CD4-positive, alpha-beta T cell (primary cell): Measurements from ENCODE around the gene ANKK1. TPM values are rescaled to one million over a fixed set of nuclear protein-coding genes. Genes with fewer than 3 reads are reported as not detected.

ENCODE experiments used
- ATAC-seq: fragments of 200-7000 bp; cut with Tn5 transposase; one replicate; pipeline ENCODE4 v1.10.0; 2022; ENCODE audit warnings: mild to moderate bottlenecking; ENCODE audit not compliant: poor library complexity
- CTCF ChIA-PET: fragments of 350-600 bp; sonication (Branson Sonifier 250); formaldehyde crosslinking; loops from one replicate; lab custom pipeline; 2021; ENCODE audit warnings: antibody characterized with exemption, inconsistent platforms; lab: Charles Lee
- POLR2A ChIA-PET: fragments of 350-600 bp; sonication (Branson Sonifier 250); formaldehyde crosslinking; loops from one replicate; lab custom pipeline; 2021; ENCODE audit warnings: antibody characterized with exemption, inconsistent platforms; lab: Charles Lee
- DNase-seq, 14 experiments: peaks; one replicate each; pipeline ENCODE4 v3.0.0-alpha.2; 2013 to 2020; ENCODE audit warnings: mixed read lengths in 2 of 14
- H3K27ac ChIP-seq, 2 donors: one replicate each; pipeline versions ENCODE4 v1.5.1 to v1.7.0; 2013; ENCODE audit warnings: low read length in 2 of 2, low read depth in 1 of 2, mild to moderate bottlenecking in 1 of 2
- H3K27me3 ChIP-seq, 2 experiments: 1 replicate in 1 of 2; 2 replicates in 1 of 2; pipeline versions ENCODE4 v1.6.1 to v1.7.0; 2013; ENCODE audit warnings: low read length in 2 of 2, control low read depth in 1 of 2, mild to moderate bottlenecking in 1 of 2, moderate library complexity in 1 of 2; ENCODE audit not compliant: insufficient read depth in 2 of 2, control insufficient read depth in 1 of 2
- H3K36me3 ChIP-seq: one replicate; pipeline ENCODE4 v1.6.1; 2013; ENCODE audit warnings: low read length, control low read depth; ENCODE audit not compliant: insufficient read depth
- H3K4me1 ChIP-seq: one replicate; pipeline ENCODE4 v1.6.1; 2013; ENCODE audit warnings: low read length, control low read depth; ENCODE audit not compliant: insufficient read depth
- H3K4me3 ChIP-seq: one replicate; pipeline ENCODE4 v1.5.1; 2013; ENCODE audit warnings: mild to moderate bottlenecking, low read length, moderate library complexity
- H3K9me3 ChIP-seq, 2 experiments: 1 replicate in 1 of 2; 2 replicates in 1 of 2; pipeline versions ENCODE4 v1.6.1 to v1.7.0; 2013; ENCODE audit warnings: low read length in 2 of 2, mild to moderate bottlenecking in 2 of 2, control low read depth in 1 of 2, moderate library complexity in 1 of 2; ENCODE audit not compliant: control insufficient read depth in 1 of 2, insufficient read depth in 1 of 2
- H3K27ac Mint-ChIP-seq: one replicate; pipeline ENCODE4 v1.8.0; 2020; ENCODE audit warnings: mixed read lengths
- H3K27me3 Mint-ChIP-seq: one replicate; pipeline ENCODE4 v1.8.0; 2021; ENCODE audit warnings: mixed read lengths
- H3K36me3 Mint-ChIP-seq: one replicate; pipeline ENCODE4 v1.8.0; 2021; ENCODE audit warnings: low read depth, mixed read lengths
- H3K4me1 Mint-ChIP-seq: one replicate; pipeline ENCODE4 v1.8.0; 2021; ENCODE audit warnings: low read depth, mixed read lengths
- H3K4me3 Mint-ChIP-seq: one replicate; pipeline ENCODE4 v1.8.0; 2020; ENCODE audit warnings: mild to moderate bottlenecking, mixed read lengths
- H3K9me3 Mint-ChIP-seq: one replicate; pipeline ENCODE4 v1.8.0; 2020; ENCODE audit warnings: mixed read lengths
- intact Hi-C, 2 experiments: fragments of 100-400 bp; cut with DNase I in 1 of 2; cut with micrococcal nuclease in 1 of 2; formaldehyde crosslinking; loops; one replicate each; pipeline versions ENCODE4 v1.15.1 to v1.9.0; 2023 to 2025; cut with DNase I, micrococcal nuclease
- total RNA-seq, 174 experiments: library from RNA in 2 of 174; stranded (reverse) in 2 of 174; gene quantifications; one replicate each; pipeline ENCODE4 v1.2.3 and lab custom pipeline; 2021 to 2026
- TF ChIP-seq, protein P1 (sequence below): fragments of 200-600 bp; IDR thresholded peaks from one replicate; pipeline ENCODE4 v1.8.0; 2022; ENCODE audit warnings: antibody characterized with exemption, mild to moderate bottlenecking

Gene ANKK1
- total RNA-seq, 2 experiments from 2014 or later = 1.2 to 1.6 TPM

DNA sequence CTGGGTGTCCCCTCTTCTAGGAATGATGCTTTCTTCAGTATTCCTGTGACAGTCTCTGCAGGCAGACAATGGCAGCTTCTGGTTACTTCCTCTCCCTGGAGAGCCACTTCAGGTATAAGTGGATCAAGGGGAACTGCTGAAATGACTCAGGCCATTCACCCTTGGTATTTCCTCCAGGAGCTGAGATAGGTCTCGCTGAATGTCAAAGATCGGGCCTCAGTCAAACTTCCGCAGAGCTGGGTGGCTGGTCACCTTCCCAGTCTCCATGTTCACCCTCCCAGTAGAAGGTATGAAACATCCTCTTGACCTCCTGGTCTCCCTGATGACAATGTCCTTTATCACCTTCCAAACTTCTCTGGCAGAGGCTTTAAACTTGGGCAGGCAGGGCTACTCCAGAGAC is 1.8 kb upstream of the ANKK1 start:
- ATAC-seq = no peak
- Mint-ChIP-seq H3K9me3 (no peaks in the 10 kb centered on the region), H3K27ac (no peak overlapping the region), H3K27me3 (peaks cover 5% of the 10 kb centered on the region), H3K4me3 (no peak overlapping the region), H3K4me1 (no peaks in the 10 kb centered on the region), H3K36me3 (peaks cover 14% of the 10 kb centered on the region)
- no peak for DNase-seq
- POLR2A ChIA-PET = no interaction called here
- H3K4me1 ChIP-seq = peaks cover 7% of the 10 kb centered on the region
- TF ChIP-seq, protein P1, sequence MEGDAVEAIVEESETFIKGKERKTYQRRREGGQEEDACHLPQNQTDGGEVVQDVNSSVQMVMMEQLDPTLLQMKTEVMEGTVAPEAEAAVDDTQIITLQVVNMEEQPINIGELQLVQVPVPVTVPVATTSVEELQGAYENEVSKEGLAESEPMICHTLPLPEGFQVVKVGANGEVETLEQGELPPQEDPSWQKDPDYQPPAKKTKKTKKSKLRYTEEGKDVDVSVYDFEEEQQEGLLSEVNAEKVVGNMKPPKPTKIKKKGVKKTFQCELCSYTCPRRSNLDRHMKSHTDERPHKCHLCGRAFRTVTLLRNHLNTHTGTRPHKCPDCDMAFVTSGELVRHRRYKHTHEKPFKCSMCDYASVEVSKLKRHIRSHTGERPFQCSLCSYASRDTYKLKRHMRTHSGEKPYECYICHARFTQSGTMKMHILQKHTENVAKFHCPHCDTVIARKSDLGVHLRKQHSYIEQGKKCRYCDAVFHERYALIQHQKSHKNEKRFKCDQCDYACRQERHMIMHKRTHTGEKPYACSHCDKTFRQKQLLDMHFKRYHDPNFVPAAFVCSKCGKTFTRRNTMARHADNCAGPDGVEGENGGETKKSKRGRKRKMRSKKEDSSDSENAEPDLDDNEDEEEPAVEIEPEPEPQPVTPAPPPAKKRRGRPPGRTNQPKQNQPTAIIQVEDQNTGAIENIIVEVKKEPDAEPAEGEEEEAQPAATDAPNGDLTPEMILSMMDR = no peak
- CTCF ChIA-PET = no interaction called here
- H3K27me3 ChIP-seq = peaks cover 20% of the 10 kb centered on the region in 2 experiments
- H3K4me3 ChIP-seq = no peak overlapping the region
- H3K36me3 ChIP-seq = no peaks in the 10 kb centered on the region
- intact Hi-C loops = no loop called here
- no peak overlapping the region for H3K27ac ChIP-seq
- H3K9me3 ChIP-seq = peaks cover 0 to 7% of the 10 kb centered on the region in 2 experiments

- ATAC-seq = no peak
Measured at GRCh38 chr11:113386866-113387265, 713 bp upstream of the ANKK1 start.

GRCh38 chr11:113389272-113389671 is 1.7 kb downstream of the ANKK1 start:
- DNase-seq (no peak), ATAC-seq (no peak)
- intact Hi-C loops = no loop called here
- POLR2A ChIA-PET = no interaction called here
- H3K27ac ChIP-seq = no peak overlapping the region
- no peak overlapping the region for H3K27ac Mint-ChIP-seq
- CTCF ChIA-PET = no interaction called here
- peaks cover 4% of the 10 kb centered on the region for H3K36me3 Mint-ChIP-seq
- H3K9me3 Mint-ChIP-seq = no peaks in the 10 kb centered on the region
- H3K4me3 Mint-ChIP-seq = no peak overlapping the region
- no peaks in the 10 kb centered on the region for H3K4me1 Mint-ChIP-seq
- no peak overlapping the region for H3K4me3 ChIP-seq
- peaks cover 20 to 26% of the 10 kb centered on the region in 2 experiments for H3K27me3 ChIP-seq
- H3K36me3 ChIP-seq = no peaks in the 10 kb centered on the region
- H3K27me3 Mint-ChIP-seq = peaks cover 5% of the 10 kb centered on the region
- H3K4me1 ChIP-seq = peaks cover 7% of the 10 kb centered on the region
- peaks cover 0 to 7% of the 10 kb centered on the region in 2 experiments for H3K9me3 ChIP-seq
- TF ChIP-seq, protein P1 = no peak

More at GRCh38 chr11:113386866-113387265, 713 bp upstream of the ANKK1 start:
- peaks cover 10% of the 10 kb centered on the region for H3K36me3 Mint-ChIP-seq
- H3K27ac ChIP-seq = no peak overlapping the region
- H3K4me1 Mint-ChIP-seq = no peaks in the 10 kb centered on the region
- no peak for DNase-seq
- POLR2A ChIA-PET = interaction anchor here (1.4 kb wide), 1 partner anchor 10 kb away, joined by 3 read pairs; no protein-coding TSS in a partner anchor
- no peaks in the 10 kb centered on the region for H3K9me3 Mint-ChIP-seq
- H3K36me3 ChIP-seq = no peaks in the 10 kb centered on the region
- H3K4me1 ChIP-seq = peaks cover 7% of the 10 kb centered on the region
- H3K27ac Mint-ChIP-seq = no peak overlapping the region
- H3K27me3 ChIP-seq = peaks cover 20 to 26% of the 10 kb centered on the region in 2 experiments
- CTCF ChIA-PET = no interaction called here
- peaks cover 5% of the 10 kb centered on the region for H3K27me3 Mint-ChIP-seq
- H3K4me3 Mint-ChIP-seq = no peak overlapping the region
- H3K9me3 ChIP-seq = peaks cover 0 to 7% of the 10 kb centered on the region in 2 experiments
- H3K4me3 ChIP-seq = no peak overlapping the region
- intact Hi-C loops = no loop called here
- TF ChIP-seq, protein P1 = no peak
